Trophoblast cell (in vitro differentiated cells and primary cell): ENCODE results near the gene C4orf33.

Source experiments
- DNase-seq, 2 donors: peaks; one replicate each; pipeline ENCODE4 v3.0.0-alpha.2; 2016
- H2AFZ ChIP-seq: 2 replicates; pipeline ENCODE4 v1.6.1; 2013; ENCODE audit warnings: low read length, moderate library complexity, mild to moderate bottlenecking; ENCODE audit not compliant: insufficient read depth, poor library complexity
- H2AK5ac ChIP-seq: 2 replicates; pipeline ENCODE4 v1.6.1; 2013; ENCODE audit warnings: mild to moderate bottlenecking, low read length
- H2BK120ac ChIP-seq: 2 replicates; pipeline ENCODE4 v1.6.1; 2013; ENCODE audit warnings: low read length, mild to moderate bottlenecking, moderate library complexity; ENCODE audit not compliant: insufficient read depth, poor library complexity
- H2BK12ac ChIP-seq: 2 replicates; pipeline ENCODE4 v1.6.1; 2013; ENCODE audit warnings: mild to moderate bottlenecking, low read length, moderate library complexity
- H2BK5ac ChIP-seq: 2 replicates; pipeline ENCODE4 v1.6.1; 2013; ENCODE audit warnings: low read length, low read depth, moderate library complexity, mild to moderate bottlenecking; ENCODE audit not compliant: poor library complexity
- H3K14ac ChIP-seq: 2 replicates; pipeline ENCODE4 v1.6.1; 2013; ENCODE audit warnings: mild to moderate bottlenecking, low read length
- H3K18ac ChIP-seq: 2 replicates; pipeline ENCODE4 v1.6.1; 2013; ENCODE audit warnings: mild to moderate bottlenecking, low read length
- H3K23ac ChIP-seq: 2 replicates; pipeline ENCODE4 v1.6.1; 2013; ENCODE audit warnings: low read length
- H3K27ac ChIP-seq: 2 replicates; pipeline ENCODE4 v1.5.1; 2013; ENCODE audit warnings: low read depth, mild to moderate bottlenecking, inconsistent platforms, low read length, moderate library complexity
- H3K27me3 ChIP-seq: 2 replicates; pipeline ENCODE4 v1.6.1; 2013; ENCODE audit warnings: inconsistent platforms, mild to moderate bottlenecking, low read length, moderate library complexity; ENCODE audit not compliant: insufficient read depth
- H3K36me3 ChIP-seq, 2 experiments: 1 replicate in 1 of 2; 2 replicates in 1 of 2; pipeline ENCODE4 v1.6.1; 2013; ENCODE audit warnings: low read length in 2 of 2, mild to moderate bottlenecking in 2 of 2, moderate library complexity in 1 of 2; ENCODE audit not compliant: insufficient read depth in 2 of 2, control insufficient read depth in 1 of 2
- H3K4ac ChIP-seq: 2 replicates; pipeline ENCODE4 v1.6.1; 2013; ENCODE audit warnings: low read depth, mild to moderate bottlenecking, low read length, moderate library complexity
- H3K4me1 ChIP-seq, 2 experiments: 1 replicate in 1 of 2; 2 replicates in 1 of 2; pipeline ENCODE4 v1.6.1; 2013; ENCODE audit warnings: low read length in 2 of 2, mild to moderate bottlenecking in 2 of 2, moderate library complexity in 1 of 2; ENCODE audit not compliant: insufficient read depth in 2 of 2, control insufficient read depth in 1 of 2
- H3K4me2 ChIP-seq: 2 replicates; pipeline ENCODE4 v1.6.1; 2013; ENCODE audit warnings: inconsistent platforms, mild to moderate bottlenecking, low read length, moderate library complexity
- H3K4me3 ChIP-seq: 2 replicates; pipeline ENCODE4 v1.5.1; 2013; ENCODE audit warnings: mild to moderate bottlenecking, low read depth, low read length, inconsistent platforms
- H3K79me1 ChIP-seq: one replicate; pipeline ENCODE4 v1.6.1; 2013; ENCODE audit warnings: low read length
- H3K79me2 ChIP-seq: 2 replicates; pipeline ENCODE4 v1.6.1; 2013; ENCODE audit warnings: low read length, mild to moderate bottlenecking; ENCODE audit not compliant: control insufficient read depth, insufficient read depth, poor library complexity
- H3K9ac ChIP-seq: 2 replicates; pipeline ENCODE4 v1.6.1; 2013; ENCODE audit warnings: mild to moderate bottlenecking, low read length
- H3K9me3 ChIP-seq: 2 replicates; pipeline ENCODE4 v1.6.1; 2013; ENCODE audit warnings: low read depth, mild to moderate bottlenecking, control low read depth, inconsistent platforms, low read length; ENCODE audit not compliant: insufficient read depth
- H4K12ac ChIP-seq: 2 replicates; pipeline ENCODE4 v1.6.1; 2013; ENCODE audit warnings: low read depth, mild to moderate bottlenecking, low read length, moderate library complexity
- H4K8ac ChIP-seq: 2 replicates; pipeline ENCODE4 v1.6.1; 2013; ENCODE audit warnings: low read depth, mild to moderate bottlenecking, low read length, moderate library complexity
- H4K91ac ChIP-seq: one replicate; pipeline ENCODE4 v1.6.1; 2013; ENCODE audit warnings: low read depth, mild to moderate bottlenecking, low read length, moderate library complexity
- WGBS: extraction: QIAGEN DNeasy Blood & Tissue Kit; methylation state at CpG from one replicate; pipeline ENCODE4 v1.1.7; 2013; ENCODE audit warnings: missing lambda C conversion rate; ENCODE audit not compliant: insufficient read length, insufficient coverage; ENCODE audit errors: extremely low coverage; 5-methylcytosine and 5-hydroxymethylcytosine counted together

The C4orf33 gene

DNA sequence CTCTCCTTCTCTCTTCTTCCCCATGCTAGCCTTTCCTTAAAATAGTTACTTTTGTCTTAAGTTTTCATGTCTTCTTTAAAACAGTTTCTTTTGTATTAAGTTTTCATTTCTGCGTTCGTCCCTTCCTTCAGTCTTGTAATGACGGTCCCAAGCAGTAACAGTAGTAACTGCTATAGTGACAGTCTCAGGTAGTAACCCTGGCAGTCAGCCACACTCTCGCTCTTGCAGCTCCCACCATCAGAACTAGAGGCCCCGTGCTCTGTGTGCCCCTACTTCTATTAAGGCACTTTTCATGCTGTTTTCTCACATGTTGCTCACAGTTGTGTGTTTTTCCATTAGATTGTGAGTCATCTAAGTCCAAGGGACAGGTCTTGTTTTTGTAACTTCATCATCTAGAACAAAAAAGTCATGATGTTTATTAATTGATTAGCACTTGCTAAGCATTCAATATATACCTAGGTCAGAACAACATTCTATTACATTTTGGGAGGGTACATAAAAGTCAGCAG is 49.3 kb downstream of the C4orf33 start:
- Histone ChIP-seq H2BK120ac (no peak overlapping the region), H2AFZ (no peak overlapping the region), H3K4ac (no peak overlapping the region), H3K18ac (no peak overlapping the region), H4K91ac (no peak overlapping the region), H4K12ac (no peak overlapping the region), H4K8ac (no peak overlapping the region), H3K27me3 (no peaks in the 10 kb centered on the region), H3K23ac (no peak overlapping the region), H2BK5ac (no peak overlapping the region), H3K79me2 (no peaks in the 10 kb centered on the region), H2BK12ac (no peak overlapping the region), H3K36me3 (no peaks in the 10 kb centered on the region), H3K27ac (no peak overlapping the region), H3K4me1 (no peaks in the 10 kb centered on the region), H3K9ac (no peak overlapping the region), H3K79me1 (no peaks in the 10 kb centered on the region), H3K9me3 (no peaks in the 10 kb centered on the region), H2AK5ac (no peak overlapping the region), H3K4me3 (no peak overlapping the region), H3K4me2 (no peak overlapping the region), H3K14ac (no peak overlapping the region)
- WGBS = no CpG with 5 or more reads among the region's 5 CpGs
- DNase-seq = peak in 1 of 2 donors; percentile 2

DNA sequence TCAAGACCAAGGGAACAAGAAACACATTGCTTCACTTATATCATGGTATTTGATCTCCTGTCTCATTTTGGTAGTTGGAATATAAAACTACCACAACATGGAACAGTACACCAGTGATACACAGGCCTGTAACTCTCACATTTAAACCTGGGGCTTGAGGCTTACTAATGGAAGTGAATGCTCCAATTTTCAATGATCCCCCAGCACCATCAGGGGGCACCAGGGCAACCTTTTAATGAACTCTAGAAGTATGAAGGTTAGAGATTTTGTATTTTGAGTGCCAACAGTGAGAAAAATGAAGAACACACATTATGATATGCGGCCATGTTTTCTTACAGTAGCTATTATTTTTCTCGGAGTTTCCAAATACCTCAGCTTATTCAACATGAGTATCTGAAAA is 50.7 kb downstream of the C4orf33 start:
- Histone ChIP-seq H3K18ac (no peak overlapping the region), H2AK5ac (no peak overlapping the region), H3K9ac (no peak overlapping the region), H2BK5ac (no peak overlapping the region), H3K36me3 (no peaks in the 10 kb centered on the region), H3K4ac (no peak overlapping the region), H3K9me3 (no peaks in the 10 kb centered on the region), H2AFZ (no peak overlapping the region), H3K27me3 (no peaks in the 10 kb centered on the region), H3K14ac (no peak overlapping the region), H3K79me1 (no peaks in the 10 kb centered on the region), H3K4me1 (no peaks in the 10 kb centered on the region), H4K8ac (no peak overlapping the region), H2BK12ac (no peak overlapping the region), H3K4me2 (no peak overlapping the region), H3K4me3 (no peak overlapping the region), H4K91ac (no peak overlapping the region), H3K79me2 (no peaks in the 10 kb centered on the region), H4K12ac (no peak overlapping the region), H3K27ac (no peak overlapping the region), H3K23ac (no peak overlapping the region), H2BK120ac (no peak overlapping the region)
- no CpG with 5 or more reads among the region's 2 CpGs for WGBS
- DNase-seq = peak in 1 of 2 donors; percentile 4

DNA sequence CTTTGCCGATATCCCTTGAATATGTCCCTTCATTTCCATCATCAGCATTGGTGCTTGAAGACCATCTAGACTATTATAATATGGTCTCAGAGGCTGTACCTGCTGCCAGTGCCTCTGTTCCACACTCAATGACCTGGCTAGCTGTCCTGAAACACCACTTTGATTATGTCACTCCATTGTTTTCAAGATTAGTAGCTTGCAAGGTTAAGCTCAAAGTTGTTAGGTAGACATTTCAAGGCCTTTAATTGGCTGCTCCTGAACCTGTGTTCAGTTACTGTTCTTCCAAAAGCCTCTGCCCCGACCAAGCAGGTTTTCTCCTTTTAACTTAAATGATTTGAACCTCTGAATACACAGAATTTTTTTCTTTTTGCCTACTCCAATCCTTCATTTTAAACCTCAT is 52.9 kb downstream of the C4orf33 start:
- Histone ChIP-seq H2AFZ (no peak overlapping the region), H3K27me3 (no peaks in the 10 kb centered on the region), H3K4me2 (no peak overlapping the region), H2BK12ac (no peak overlapping the region), H3K4me3 (no peak overlapping the region), H3K79me2 (no peaks in the 10 kb centered on the region), H3K14ac (no peak overlapping the region), H2BK5ac (no peak overlapping the region), H3K36me3 (no peaks in the 10 kb centered on the region), H3K9me3 (no peaks in the 10 kb centered on the region), H3K4me1 (no peaks in the 10 kb centered on the region), H4K8ac (no peak overlapping the region), H4K91ac (no peak overlapping the region), H3K23ac (no peak overlapping the region), H3K18ac (no peak overlapping the region), H4K12ac (no peak overlapping the region), H2BK120ac (no peak overlapping the region), H3K79me1 (no peaks in the 10 kb centered on the region), H3K27ac (no peak overlapping the region), H2AK5ac (no peak overlapping the region), H3K9ac (no peak overlapping the region), H3K4ac (no peak overlapping the region)
- DNase-seq = no peak
- no CpG with 5 or more reads among the region's 2 CpGs for WGBS

DNA sequence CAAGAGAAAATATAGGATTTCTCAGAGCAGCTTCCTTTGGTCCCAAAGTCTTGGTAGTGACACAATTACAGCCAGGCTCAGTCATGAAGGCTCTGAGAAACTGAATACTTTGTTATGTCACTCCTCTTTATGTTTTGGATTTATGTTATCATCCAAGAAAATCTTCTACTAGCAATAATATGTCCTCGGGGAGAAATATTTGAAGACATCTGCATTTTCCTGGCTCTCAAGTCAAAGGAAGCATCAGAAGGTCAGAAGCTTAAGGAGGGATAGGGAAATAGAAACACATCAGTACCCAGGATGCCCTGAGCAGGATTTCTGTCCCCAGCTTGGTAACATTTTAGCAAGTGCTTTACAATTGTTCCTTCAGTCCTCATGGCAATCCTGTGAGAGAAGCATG is 54.0 kb downstream of the C4orf33 start:
- Histone ChIP-seq H3K36me3 (no peaks in the 10 kb centered on the region), H3K27me3 (no peaks in the 10 kb centered on the region), H2AFZ (no peak overlapping the region), H2AK5ac (no peak overlapping the region), H3K9me3 (no peaks in the 10 kb centered on the region), H4K12ac (no peak overlapping the region), H3K4me1 (no peaks in the 10 kb centered on the region), H3K14ac (no peak overlapping the region), H4K8ac (no peak overlapping the region), H3K79me1 (no peaks in the 10 kb centered on the region), H3K4me2 (no peak overlapping the region), H2BK12ac (no peak overlapping the region), H3K79me2 (no peaks in the 10 kb centered on the region), H3K23ac (no peak overlapping the region), H3K18ac (no peak overlapping the region), H2BK5ac (no peak overlapping the region), H3K4ac (no peak overlapping the region), H2BK120ac (no peak overlapping the region), H3K9ac (no peak overlapping the region), H3K27ac (no peak overlapping the region), H3K4me3 (no peak overlapping the region), H4K91ac (no peak overlapping the region)
- DNase-seq = no peak
- no CpG with 5 or more reads among the region's 1 CpG for WGBS
